Esophagus squamous epithelium (tissue), 5 donors: ENCODE data around the gene AFDN. TPM values are rescaled to one million over a fixed set of nuclear protein-coding genes. Genes with fewer than 3 reads are reported as not detected.

Experiments
- DNase-seq: peaks from one replicate; lab custom pipeline; 2025; lab: John Stamatoyannopoulos, UW
- H3K27ac ChIP-seq, 4 donors: fragments of 200-600 bp; sonication (generic); one replicate each; pipeline ENCODE4 v1.5.1; 2016 to 2019; ENCODE audit warnings: mild to moderate bottlenecking in 1 of 4
- H3K27me3 ChIP-seq, 4 donors: fragments of 200-600 bp; sonication (generic); 1 replicate in 3 of 4; 2 replicates in 1 of 4; pipeline versions ENCODE4 v1.5.1 to v1.6.0; 2017 to 2021; ENCODE audit warnings: antibody characterized with exemption in 1 of 4
- H3K36me3 ChIP-seq, 3 donors: fragments of 200-600 bp; sonication (generic); one replicate each; pipeline ENCODE4 v1.5.1; 2016 to 2019
- H3K4me1 ChIP-seq, 3 donors: fragments of 200-600 bp; sonication (generic); one replicate each; pipeline ENCODE4 v1.5.1; 2017 to 2019
- H3K4me3 ChIP-seq, 4 donors: fragments of 200-600 bp; sonication (generic); 1 replicate in 3 of 4; 2 replicates in 1 of 4; pipeline ENCODE4 v1.5.1; 2016 to 2019; ENCODE audit warnings: mild to moderate bottlenecking in 2 of 4, moderate library complexity in 1 of 4
- H3K9me3 ChIP-seq, 3 donors: fragments of 200-600 bp; sonication (generic); one replicate each; pipeline ENCODE4 v1.5.1; 2016 to 2019
- CTCF ChIP-seq, 6 experiments: fragments of 450-650 bp in 4 of 6; fragments of 200-600 bp in 2 of 6; sonication (generic) in 2 of 6; IDR thresholded peaks; one replicate each; pipeline ENCODE4 v1.5.1; 2016 to 2019; ENCODE audit warnings: antibody characterized with exemption in 6 of 6, mild to moderate bottlenecking in 4 of 6, moderate library complexity in 4 of 6
- POLR2A ChIP-seq, 4 donors: fragments of 450-650 bp; IDR thresholded peaks; one replicate each; pipeline ENCODE4 v1.6.1; 2017; ENCODE audit warnings: antibody characterized with exemption in 4 of 4, mild to moderate bottlenecking in 4 of 4, moderate library complexity in 3 of 4
- WGBS, 2 donors: methylation state at CpG; one replicate each; pipeline ENCODE4 v1.1.5; 2018; 5-methylcytosine and 5-hydroxymethylcytosine counted together
- intact Hi-C: fragments of 100-400 bp; cut with DNase I; formaldehyde crosslinking; loops from one replicate; pipeline ENCODE4 v1.15.0; 2022
- total RNA-seq, 4 donors: library from RNA; depleted of rRNA; stranded (reverse); fragments of >200 nt; gene quantifications; one replicate each; pipeline ENCODE4 v1.1.0, GENCODE V29; 2016
- donor health status: DM: yes; HTN: yes; CAD: no.

Gene AFDN
- total RNA-seq, 4 donors from 2014 or later, result 93.8 to 250 (median 204) TPM

- Histone ChIP-seq H3K4me3 (no peak overlapping the region), H3K9me3 (no peaks in the 10 kb centered on the region), H3K27me3 (peaks cover 0 to 56% (median 0%) of the 10 kb centered on the region in 4 donors), H3K27ac (no peak overlapping the region), H3K36me3 (no peaks in the 10 kb centered on the region), H3K4me1 (peaks cover 6 to 24% (median 8%) of the 10 kb centered on the region in 3 donors)
- 73 to 76% methylated on average over 16 to 20 of the region's 20 CpGs for WGBS, 2 donors
- DNase-seq, result no peak
- intact Hi-C loops, result no loop called here
- TF ChIP-seq POLR2A (IDR thresholded peaks at IDR 0.05) (no peak), CTCF (IDR thresholded peaks at IDR 0.05) (no peak)
These were observed 29.0 kb upstream of the AFDN start for GRCh38 chr6:167797476-167798265.

GRCh38 chr6:167798453-167798852 is 28.3 kb upstream of the AFDN start:
- intact Hi-C loops, result no loop called here
- WGBS, 2 donors, result 77 to 86% methylated on average over 11 of the region's 12 CpGs
- H3K4me1 ChIP-seq, result peaks cover 6 to 24% (median 8%) of the 10 kb centered on the region in 3 donors
- H3K36me3 ChIP-seq, result no peaks in the 10 kb centered on the region
- no peak for DNase-seq
- no peak overlapping the region for H3K27ac ChIP-seq
- peaks cover 0 to 61% (median 0%) of the 10 kb centered on the region in 4 donors for H3K27me3 ChIP-seq
- no peaks in the 10 kb centered on the region for H3K9me3 ChIP-seq
- H3K4me3 ChIP-seq, result no peak overlapping the region
- TF ChIP-seq POLR2A (IDR thresholded peaks at IDR 0.05) (no peak), CTCF (IDR thresholded peaks at IDR 0.05) (no peak)

GRCh38 chr6:167799033-167799821 is 27.5 kb upstream of the AFDN start:
- H3K27me3 ChIP-seq, result peaks cover 0 to 55% (median 0%) of the 10 kb centered on the region in 4 donors
- no peak for DNase-seq
- intact Hi-C loops, result no loop called here
- H3K9me3 ChIP-seq, result no peaks in the 10 kb centered on the region
- TF ChIP-seq POLR2A (IDR thresholded peaks at IDR 0.05), result no peak
- TF ChIP-seq CTCF (IDR thresholded peaks at IDR 0.05), result no peak
- peaks cover 6 to 24% (median 8%) of the 10 kb centered on the region in 3 donors for H3K4me1 ChIP-seq
- WGBS, 2 donors, result 53 to 56% methylated on average over 16 to 23 of the region's 23 CpGs
- H3K4me3 ChIP-seq, result no peak overlapping the region
- H3K36me3 ChIP-seq, result no peaks in the 10 kb centered on the region
- peak overlapping the region in 2 of 4 donors; percentile 20 to 30 for H3K27ac ChIP-seq

- H3K27ac ChIP-seq, result no peak overlapping the region
- 64 to 76% methylated on average over 6 of the region's 6 CpGs for WGBS, 2 donors
- H3K27me3 ChIP-seq, result peaks cover 0 to 42% (median 0%) of the 10 kb centered on the region in 4 donors
- no peaks in the 10 kb centered on the region for H3K36me3 ChIP-seq
- DNase-seq, result no peak
- H3K9me3 ChIP-seq, result no peaks in the 10 kb centered on the region
- peaks cover 6 to 29% (median 8%) of the 10 kb centered on the region in 3 donors for H3K4me1 ChIP-seq
- intact Hi-C loops, result no loop called here
- no peak for TF ChIP-seq POLR2A (IDR thresholded peaks at IDR 0.05)
- no peak for TF ChIP-seq CTCF (IDR thresholded peaks at IDR 0.05)
- H3K4me3 ChIP-seq, result no peak overlapping the region
These were observed 26.2 kb upstream of the AFDN start for GRCh38 chr6:167800549-167800948.

- no peak for DNase-seq
- H3K36me3 ChIP-seq, result no peaks in the 10 kb centered on the region
- H3K27me3 ChIP-seq, result peaks cover 0 to 34% (median 0%) of the 10 kb centered on the region in 4 donors
- H3K27ac ChIP-seq, result no peak overlapping the region
- no peaks in the 10 kb centered on the region for H3K9me3 ChIP-seq
- H3K4me3 ChIP-seq, result no peak overlapping the region
- H3K4me1 ChIP-seq, result peaks cover 4 to 30% (median 6%) of the 10 kb centered on the region in 3 donors
- 57 to 67% methylated on average over 1 of the region's 1 CpG for WGBS, 2 donors
- intact Hi-C loops, result no loop called here
- TF ChIP-seq CTCF (IDR thresholded peaks at IDR 0.05), result no peak
- no peak for TF ChIP-seq POLR2A (IDR thresholded peaks at IDR 0.05)
These were observed 25.4 kb upstream of the AFDN start for GRCh38 chr6:167801263-167801662.
